K562 (cell line): ENCODE data around the gene COL25A1. TPM values are rescaled to one million over a fixed set of nuclear protein-coding genes. Genes with fewer than 3 reads are reported as not detected.

Experiments used
- ATAC-seq: fragments of 200-7000 bp; cut with Tn5 transposase; 3 replicates; pipeline ENCODE4 v1.9.1; 2020; ENCODE audit warnings: moderate library complexity
- BruUV-seq: library from RNA; stranded (reverse); fragments of 400-500 nt; replicated peaks from 2 replicates; lab custom pipeline; 2021; lab: Mats Ljungman, UMichigan
- CTCF ChIA-PET: fragments of 300-600 bp; formaldehyde crosslinking; extraction: SDS; loops from one replicate; lab custom pipeline; 2021; ENCODE audit warnings: low intra/inter-chr PET ratio; lab: Yijun Ruan, JAX
- POLR2A ChIA-PET: fragments of 300-600, 350-650 bp; sonication (Branson Sonifier 250); formaldehyde crosslinking; extraction: SDS; loops from one replicate; lab custom pipeline; 2021; ENCODE audit warnings: antibody characterized with exemption, inconsistent platforms; lab: Yijun Ruan, JAX
- DNase-seq, 4 experiments: peaks; one replicate each; pipeline versions ENCODE4 v3.0.0 to v3.0.0-alpha.2; 2011 to 2018; ENCODE audit warnings: low spot score in 3 of 4, mixed read lengths in 3 of 4; ENCODE audit errors: extremely low read depth in 1 of 4
- FAIRE-seq: peaks from 2 replicates; lab custom pipeline; 2011; peaks lifted over from hg19 to GRCh38; lab: Jason Lieb, UNC
- H2AFZ ChIP-seq: 2 replicates; pipeline ENCODE4 v1.6.0; 2011; ENCODE audit warnings: low read depth, low read length, control low read depth, inconsistent platforms
- H3K27ac ChIP-seq: fragments of 200-600 bp; 3 replicates; pipeline ENCODE4 v1.8.0; 2011; ENCODE audit warnings: low read depth, mild to moderate bottlenecking, control low read depth, inconsistent platforms, low read length, moderate library complexity, mixed read lengths; ENCODE audit errors: extremely low read depth
- H3K27me3 ChIP-seq, 2 experiments: fragments of 300-600 bp in 1 of 2; 2 replicates in 1 of 2; 3 replicates in 1 of 2; pipeline versions ENCODE4 v1.6.0 to v1.8.0; 2011; ENCODE audit warnings: inconsistent platforms in 2 of 2, low read length in 2 of 2, mild to moderate bottlenecking in 1 of 2, mixed read lengths in 1 of 2, moderate library complexity in 1 of 2; ENCODE audit not compliant: control insufficient read depth in 2 of 2, insufficient read depth in 2 of 2
- H3K36me3 ChIP-seq: fragments of 300-600 bp; 3 replicates; pipeline ENCODE4 v1.8.0; 2011; ENCODE audit warnings: mild to moderate bottlenecking, low read length, inconsistent platforms; ENCODE audit not compliant: control insufficient read depth, insufficient read depth
- H3K4me1 ChIP-seq, 2 experiments: fragments of 200-600 bp in 1 of 2; replicated peaks in 1 of 2; 2 replicates in 1 of 2; 3 replicates in 1 of 2; pipeline versions ENCODE4 v1.5.1 to v1.8.0; 2011; ENCODE audit warnings: inconsistent platforms in 2 of 2, low read length in 2 of 2, mild to moderate bottlenecking in 1 of 2, mixed read lengths in 1 of 2, moderate library complexity in 1 of 2; ENCODE audit not compliant: control insufficient read depth in 2 of 2, insufficient read depth in 2 of 2
- H3K4me2 ChIP-seq: 2 replicates; pipeline ENCODE4 v1.6.1; 2011; ENCODE audit warnings: low read length, control low read depth, inconsistent platforms, mixed read lengths; ENCODE audit not compliant: insufficient read depth
- H3K4me3 ChIP-seq: fragments of 200-600 bp; sonication (generic), shearing (Covaris generic); 2 replicates; pipeline ENCODE4 v1.5.1; 2016; ENCODE audit warnings: control low read depth, inconsistent platforms
- H3K79me2 ChIP-seq: fragments of 200-600 bp; 3 replicates; pipeline ENCODE4 v1.8.0; 2011; ENCODE audit warnings: low read length, inconsistent platforms; ENCODE audit not compliant: control insufficient read depth, insufficient read depth
- H3K9ac ChIP-seq, 2 experiments: 2 replicates each; pipeline versions ENCODE4 v1.6.0 to v1.6.1; 2011; ENCODE audit warnings: low read depth in 2 of 2, low read length in 2 of 2, control low read depth in 1 of 2, inconsistent platforms in 1 of 2, mild to moderate bottlenecking in 1 of 2, mixed read lengths in 1 of 2; ENCODE audit not compliant: insufficient read depth in 1 of 2
- H3K9me1 ChIP-seq: one replicate; pipeline ENCODE4 v1.6.0; 2011; ENCODE audit warnings: inconsistent platforms, mild to moderate bottlenecking, low read length, moderate library complexity; ENCODE audit not compliant: control insufficient read depth, insufficient read depth
- H3K9me3 ChIP-seq: replicated peaks from 2 replicates; pipeline ENCODE4 v1.5.1; 2011; ENCODE audit warnings: low read depth, low read length, inconsistent platforms; ENCODE audit not compliant: control insufficient read depth, insufficient read depth
- H4K20me1 ChIP-seq: replicated peaks from 2 replicates; pipeline ENCODE4 v1.6.1; 2011; ENCODE audit warnings: low read length, inconsistent platforms, mixed read lengths; ENCODE audit not compliant: control insufficient read depth, insufficient read depth
- C11orf30 ChIP-seq: fragments of 450-650 bp; IDR thresholded peaks from 2 replicates; pipeline ENCODE4 v1.6.1; 2016; ENCODE audit warnings: low read depth, mild to moderate bottlenecking
- E2F1 ChIP-seq: sonication (generic); formaldehyde crosslinking; IDR thresholded peaks from 2 replicates; pipeline ENCODE4 v1.8.1; 2023; ENCODE audit warnings: mild to moderate bottlenecking, missing genetic modification reagents, moderate library complexity
- KDM1A ChIP-seq, 2 experiments: fragments of 450-650 bp; IDR thresholded peaks; 2 replicates each; pipeline ENCODE4 v1.6.1; 2016; ENCODE audit warnings: mild to moderate bottlenecking in 2 of 2
- MLLT1 ChIP-seq, 2 experiments: fragments of 450-650 bp; IDR thresholded peaks; 2 replicates each; pipeline ENCODE4 v1.6.1; 2016
- MYNN ChIP-seq, 2 experiments: sonication (generic); formaldehyde crosslinking in 1 of 2; IDR thresholded peaks; 2 replicates each; pipeline versions ENCODE4 v1.5.0 to v1.6.1; 2016 to 2020; ENCODE audit warnings: antibody characterized with exemption in 1 of 2, missing genetic modification reagents in 1 of 2
- RFX1 ChIP-seq: fragments of 450-650 bp; IDR thresholded peaks from 2 replicates; pipeline ENCODE4 v1.6.1; 2016; ENCODE audit warnings: mild to moderate bottlenecking, moderate library complexity
- TCFL5 ChIP-seq: fragments of 250-450 bp; sonication (Bioruptor Pico); conservative IDR thresholded peaks from 2 replicates; pipeline ENCODE4 v1.6.1; 2021; ENCODE audit warnings: mild to moderate bottlenecking, moderate library complexity, matching md5 sums
- ZBTB11 ChIP-seq, 3 experiments: fragments of 200-800 bp in 1 of 3; fragments of 250-450 bp in 1 of 3; fragments of 450-650 bp in 1 of 3; sonication (Bioruptor Pico) in 1 of 3; sonication (Bioruptor generic) in 1 of 3; formaldehyde crosslinking in 1 of 3; IDR thresholded peaks; 2 replicates each; pipeline versions ENCODE4 v1.6.1 to v1.8.0; 2016 to 2022; ENCODE audit warnings: mild to moderate bottlenecking in 2 of 3, missing genetic modification characterization in 2 of 3, missing compliant biosample characterization in 1 of 3, moderate library complexity in 1 of 3
- WGBS: fragments of 100-300 bp; shearing (Covaris generic); methylation state at CpG from one replicate; pipeline ENCODE4 v1.1.6; 2016; ENCODE audit warnings: low coverage, mixed read lengths; ENCODE audit not compliant: insufficient coverage; ENCODE audit errors: missing lambda C conversion rate; 5-methylcytosine and 5-hydroxymethylcytosine counted together
- in situ Hi-C: fragments of 300-500 bp; cut with MboI; formaldehyde crosslinking; loops from 4 replicates; pipeline ENCODE4 v1.15.0; 2018; ENCODE audit warnings: inconsistent platforms, mixed read lengths
- intact Hi-C: fragments of 100-400 bp; cut with micrococcal nuclease; formaldehyde crosslinking; loops from 2 replicates; pipeline ENCODE4 v1.14.2; 2022
- polyA plus RNA-seq, 8 experiments: library from polyadenylated mRNA; depleted of rRNA in 4 of 8; stranded (reverse) in 5 of 8; unstranded in 3 of 8; fragments of >200 nt; fragmentation: Nextera tagmentation in 2 of 8; fragmentation: Illumina TruSeq in 1 of 8; extraction: Ambion mirVana in 2 of 8; extraction: Trizol in 1 of 8; gene quantifications; 2 replicates each; pipeline versions ENCODE4 v1.2.1 to v1.2.3, GENCODE V29; 2011 to 2014; ENCODE audit warnings: inconsistent platforms in 1 of 8, missing spikeins in 1 of 8
- total RNA-seq, 7 experiments: library from RNA; depleted of rRNA in 6 of 7; stranded (reverse); fragments of >200 nt in 6 of 7; fragmentation: Illumina TruSeq in 2 of 7; extraction: Trizol in 2 of 7; gene quantifications; 2 replicates each; pipeline versions ENCODE4 v1.2.1 to v1.2.3, GENCODE V29; 2011 to 2021; ENCODE audit warnings: low replicate concordance in 1 of 7

Gene COL25A1
- total and polyA plus RNA-seq, 9 of the 15 experiments (the other 6 are each of a cell fraction or from before 2014, with no cell fraction given): 0.03 to 0.62 (median 0.27) TPM

- FAIRE-seq (no peak), ATAC-seq (no peak), DNase-seq (no peak)
- H3K27ac ChIP-seq: no peak overlapping the region
- H3K4me3 ChIP-seq: no peak overlapping the region
- no peaks in the 10 kb centered on the region for H3K27me3 ChIP-seq
- intact Hi-C loops: loop anchor here (5.0 to 10.0 kb wide), 3 partner anchors 112 to 610 kb away; no protein-coding TSS in a partner anchor
- no peak overlapping the region for H3K9ac ChIP-seq
- no peaks in the 10 kb centered on the region for H3K79me2 ChIP-seq
- no TSS peak for BruUV-seq
- no peaks in the 10 kb centered on the region for H3K9me1 ChIP-seq
- no peak overlapping the region for H3K4me2 ChIP-seq
- POLR2A ChIA-PET: no interaction called here
- no peaks in the 10 kb centered on the region for H3K9me3 ChIP-seq
- no peak overlapping the region for H2AFZ ChIP-seq
- in situ Hi-C loops: no loop called here
- no peaks in the 10 kb centered on the region for H4K20me1 ChIP-seq
- CTCF ChIA-PET: interaction anchor here (0.6 kb wide), 1 partner anchor 675 kb away, joined by 3 read pairs; no protein-coding TSS in a partner anchor
- no peaks in the 10 kb centered on the region for H3K36me3 ChIP-seq
- peaks cover 0 to 6% of the 10 kb centered on the region in 2 experiments; a peak in 2 of 5 replicates for H3K4me1 ChIP-seq
- TF ChIP-seq MLLT1 (IDR thresholded peaks at IDR 0.05) (no peak), TCFL5 (CRISPR knock-in tag) (no peak)
- TF ChIP-seq, all 486 proteins: peak for 0
Measured at GRCh38 chr4:109295081-109295480, 7.4 kb downstream of the COL25A1 start.

DNA sequence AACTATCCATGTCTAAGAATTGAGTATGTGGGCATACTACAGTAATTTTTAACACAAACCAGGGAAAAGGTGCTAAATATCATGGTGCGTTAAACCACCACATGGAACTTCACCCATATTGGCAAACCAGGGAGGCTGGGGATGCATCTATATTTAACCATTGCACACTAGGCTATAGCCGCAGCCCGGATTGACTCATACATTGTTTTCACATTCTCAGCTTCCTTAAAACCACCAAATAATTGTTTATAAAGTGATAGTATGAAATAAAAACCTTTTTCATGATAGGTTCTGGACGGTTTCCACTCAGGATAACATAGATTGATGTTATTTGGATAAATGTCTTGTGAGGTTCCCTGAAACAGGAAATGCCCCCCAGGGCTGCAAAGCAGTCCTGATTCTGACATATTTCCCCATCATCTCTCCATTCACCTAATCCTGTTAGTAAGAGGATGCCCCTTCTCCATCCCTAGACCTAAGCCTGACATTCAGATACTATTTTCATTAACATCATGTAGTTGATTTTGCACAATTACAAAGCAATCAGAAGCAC is 7.9 kb downstream of the COL25A1 start:
- CTCF ChIA-PET: interaction anchor here (0.6 to 1.5 kb wide), 2 partner anchors 459 to 676 kb away, joined by 3 to 6 read pairs; no protein-coding TSS in a partner anchor
- Histone ChIP-seq H3K9me1 (no peaks in the 10 kb centered on the region), H3K36me3 (no peaks in the 10 kb centered on the region), H3K79me2 (no peaks in the 10 kb centered on the region), H3K4me3 (no peak overlapping the region), H3K9ac (no peak overlapping the region), H3K9me3 (no peaks in the 10 kb centered on the region), H3K4me1 (peaks cover 0 to 6% of the 10 kb centered on the region in 2 experiments; a peak in 2 of 5 replicates), H3K27ac (no peak overlapping the region), H4K20me1 (no peaks in the 10 kb centered on the region), H3K4me2 (no peak overlapping the region), H2AFZ (no peak overlapping the region), H3K27me3 (no peaks in the 10 kb centered on the region)
- in situ Hi-C loops: no loop called here
- no peak for DNase-seq
- BruUV-seq: no TSS peak
- ATAC-seq: no peak
- POLR2A ChIA-PET: no interaction called here
- no peak for FAIRE-seq
- TF ChIP-seq MYNN (IDR thresholded peaks at IDR 0.05) (no peak), MYNN (CRISPR knock-in tag; IDR thresholded peaks at IDR 0.05) (no peak), ZBTB11 (CRISPR knock-in tag; IDR thresholded peaks at IDR 0.05) (no peak), E2F1 (CRISPR knock-in tag) (no peak), KDM1A (IDR thresholded peaks at IDR 0.05) (no peak), C11orf30 (no peak), RFX1 (no peak)
- 60% methylated on average over 4 of the region's 4 CpGs for WGBS
- intact Hi-C loops: loop anchor here (1.0 to 10.0 kb wide), 7 partner anchors 113 to 610 kb away; no protein-coding TSS in a partner anchor
